Gastrocnemius medialis (tissue), 4 donors: Measurements from ENCODE around the gene RYR1.

Experiments used
- CTCF ChIP-seq, 5 experiments: fragments of 450-650 bp in 3 of 5; fragments of 200-600 bp in 2 of 5; sonication (generic) in 2 of 5; IDR thresholded peaks in 4 of 5; conservative IDR thresholded peaks in 1 of 5; 1 replicate in 4 of 5; 2 replicates in 1 of 5; pipeline ENCODE4 v1.5.1; 2016 to 2019; ENCODE audit warnings: antibody characterized with exemption in 5 of 5, mild to moderate bottlenecking in 3 of 5, moderate library complexity in 3 of 5
- POLR2A ChIP-seq, 2 donors: fragments of 450-650 bp; IDR thresholded peaks; one replicate each; pipeline ENCODE4 v1.6.1; 2017; ENCODE audit warnings: antibody characterized with exemption in 2 of 2, mild to moderate bottlenecking in 2 of 2, moderate library complexity in 2 of 2

GRCh38 chr19:38385804-38386257 is 47.7 kb upstream of the RYR1 start:
- TF ChIP-seq CTCF (IDR thresholded peaks at IDR 0.05 in 4 of 5, conservative IDR thresholded peaks at IDR 0.05 in 1 of 5) (no peak), POLR2A (IDR thresholded peaks at IDR 0.05) (no peak)
